ENCODE results near the gene CAMSAP2. TPM values are rescaled to one million over a fixed set of nuclear protein-coding genes. Genes with fewer than 3 reads are reported as not detected.

CAMSAP2 gene
- total and polyA plus RNA-seq, 10 of the 15 experiments (the other 5 are each of a cell fraction or from before 2014, with no cell fraction given), result 3.9 to 19.8 (median 8.0) TPM

DNA sequence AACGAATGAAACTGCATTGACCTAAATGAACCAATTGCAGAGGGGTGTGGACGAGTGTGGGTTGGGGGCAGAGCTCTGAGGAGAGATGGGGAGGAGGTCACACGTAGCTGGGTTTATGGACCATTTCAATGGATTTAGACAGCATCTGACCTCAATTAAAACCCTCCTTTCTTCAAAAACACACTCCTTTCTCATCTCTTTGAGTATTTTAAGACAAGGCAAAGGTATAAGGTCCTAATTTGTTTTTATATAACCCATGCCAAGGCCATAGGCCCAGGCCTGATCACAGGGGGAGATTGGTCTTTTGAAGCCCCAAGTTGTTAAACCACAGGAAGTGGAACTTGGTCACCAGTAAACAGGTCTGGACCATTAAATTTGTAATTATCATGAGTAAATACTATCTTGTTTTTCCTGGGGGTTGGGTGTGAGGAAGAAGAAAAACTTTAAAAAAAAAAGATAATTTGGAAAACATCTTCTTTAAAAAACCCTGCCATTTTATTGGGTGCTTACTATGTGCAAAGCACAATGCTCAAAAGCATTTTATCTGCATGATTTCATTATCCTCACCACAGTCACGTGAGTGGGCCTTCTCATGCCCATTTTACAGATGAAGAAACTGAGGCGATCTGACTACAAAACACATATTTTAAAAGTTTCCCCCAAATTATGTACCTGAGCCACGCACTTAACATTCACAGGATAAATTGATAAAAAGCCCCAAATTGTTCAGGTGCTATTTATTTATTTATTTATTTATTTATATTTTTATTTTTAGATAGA is 147.1 kb downstream of the CAMSAP2 start (continued):
- TF ChIP-seq RB1 (IDR thresholded peaks at IDR 0.05; ENCODE audit: borderline replicate concordance), result no peak
- no peak for TF ChIP-seq TARDBP (IDR thresholded peaks at IDR 0.05; ENCODE audit: borderline replicate concordance)
- TF ChIP-seq DPF2 (IDR thresholded peaks at IDR 0.05), result peak; percentile 49; the same call in 1 of the 2 replicates
- TF ChIP-seq POU2F2 (IDR thresholded peaks at IDR 0.05; ENCODE audit: borderline replicate concordance, low read depth, low read length), result no peak
- TF ChIP-seq IKZF1 (conservative IDR thresholded peaks at IDR 0.05), result peak; percentile 54
- TF ChIP-seq, protein P1, sequence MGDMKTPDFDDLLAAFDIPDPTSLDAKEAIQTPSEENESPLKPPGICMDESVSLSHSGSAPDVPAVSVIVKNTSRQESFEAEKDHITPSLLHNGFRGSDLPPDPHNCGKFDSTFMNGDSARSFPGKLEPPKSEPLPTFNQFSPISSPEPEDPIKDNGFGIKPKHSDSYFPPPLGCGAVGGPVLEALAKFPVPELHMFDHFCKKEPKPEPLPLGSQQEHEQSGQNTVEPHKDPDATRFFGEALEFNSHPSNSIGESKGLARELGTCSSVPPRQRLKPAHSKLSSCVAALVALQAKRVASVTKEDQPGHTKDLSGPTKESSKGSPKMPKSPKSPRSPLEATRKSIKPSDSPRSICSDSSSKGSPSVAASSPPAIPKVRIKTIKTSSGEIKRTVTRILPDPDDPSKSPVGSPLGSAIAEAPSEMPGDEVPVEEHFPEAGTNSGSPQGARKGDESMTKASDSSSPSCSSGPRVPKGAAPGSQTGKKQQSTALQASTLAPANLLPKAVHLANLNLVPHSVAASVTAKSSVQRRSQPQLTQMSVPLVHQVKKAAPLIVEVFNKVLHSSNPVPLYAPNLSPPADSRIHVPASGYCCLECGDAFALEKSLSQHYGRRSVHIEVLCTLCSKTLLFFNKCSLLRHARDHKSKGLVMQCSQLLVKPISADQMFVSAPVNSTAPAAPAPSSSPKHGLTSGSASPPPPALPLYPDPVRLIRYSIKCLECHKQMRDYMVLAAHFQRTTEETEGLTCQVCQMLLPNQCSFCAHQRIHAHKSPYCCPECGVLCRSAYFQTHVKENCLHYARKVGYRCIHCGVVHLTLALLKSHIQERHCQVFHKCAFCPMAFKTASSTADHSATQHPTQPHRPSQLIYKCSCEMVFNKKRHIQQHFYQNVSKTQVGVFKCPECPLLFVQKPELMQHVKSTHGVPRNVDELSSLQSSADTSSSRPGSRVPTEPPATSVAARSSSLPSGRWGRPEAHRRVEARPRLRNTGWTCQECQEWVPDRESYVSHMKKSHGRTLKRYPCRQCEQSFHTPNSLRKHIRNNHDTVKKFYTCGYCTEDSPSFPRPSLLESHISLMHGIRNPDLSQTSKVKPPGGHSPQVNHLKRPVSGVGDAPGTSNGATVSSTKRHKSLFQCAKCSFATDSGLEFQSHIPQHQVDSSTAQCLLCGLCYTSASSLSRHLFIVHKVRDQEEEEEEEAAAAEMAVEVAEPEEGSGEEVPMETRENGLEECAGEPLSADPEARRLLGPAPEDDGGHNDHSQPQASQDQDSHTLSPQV (IDR thresholded peaks at IDR 0.05), result peak; percentile 39; the same call in 1 of the 2 replicates
- TF ChIP-seq ZNF24 (IDR thresholded peaks at IDR 0.05), result peak; percentile 32; the same call in 1 of the 2 replicates
- TF ChIP-seq CBX3 (IDR thresholded peaks at IDR 0.05; ENCODE audit: borderline replicate concordance, low read depth), result no peak
- no peak for TF ChIP-seq SRF (IDR thresholded peaks at IDR 0.05; ENCODE audit: low read depth in 2 of 2, low read length in 2 of 2)
- no peak for TF ChIP-seq SREBF2 (IDR thresholded peaks at IDR 0.05; ENCODE audit: low read length)
- no peak for TF ChIP-seq ASH2L (IDR thresholded peaks at IDR 0.05; ENCODE audit: borderline replicate concordance, low read depth)
- no peak for TF ChIP-seq CHD1 (IDR thresholded peaks at IDR 0.05; ENCODE audit: low read depth, low read length)
- TF ChIP-seq GATAD2B (conservative IDR thresholded peaks at IDR 0.05; ENCODE audit: low read depth), result peak; percentile 40; the same call in 1 of the 2 replicates
- no peak for TF ChIP-seq WRNIP1 (IDR thresholded peaks at IDR 0.05; ENCODE audit: borderline replicate concordance, low read depth, low read length)
- TF ChIP-seq, protein P2, sequence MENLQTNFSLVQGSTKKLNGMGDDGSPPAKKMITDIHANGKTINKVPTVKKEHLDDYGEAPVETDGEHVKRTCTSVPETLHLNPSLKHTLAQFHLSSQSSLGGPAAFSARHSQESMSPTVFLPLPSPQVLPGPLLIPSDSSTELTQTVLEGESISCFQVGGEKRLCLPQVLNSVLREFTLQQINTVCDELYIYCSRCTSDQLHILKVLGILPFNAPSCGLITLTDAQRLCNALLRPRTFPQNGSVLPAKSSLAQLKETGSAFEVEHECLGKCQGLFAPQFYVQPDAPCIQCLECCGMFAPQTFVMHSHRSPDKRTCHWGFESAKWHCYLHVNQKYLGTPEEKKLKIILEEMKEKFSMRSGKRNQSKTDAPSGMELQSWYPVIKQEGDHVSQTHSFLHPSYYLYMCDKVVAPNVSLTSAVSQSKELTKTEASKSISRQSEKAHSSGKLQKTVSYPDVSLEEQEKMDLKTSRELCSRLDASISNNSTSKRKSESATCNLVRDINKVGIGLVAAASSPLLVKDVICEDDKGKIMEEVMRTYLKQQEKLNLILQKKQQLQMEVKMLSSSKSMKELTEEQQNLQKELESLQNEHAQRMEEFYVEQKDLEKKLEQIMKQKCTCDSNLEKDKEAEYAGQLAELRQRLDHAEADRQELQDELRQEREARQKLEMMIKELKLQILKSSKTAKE (IDR thresholded peaks at IDR 0.05; ENCODE audit: low read depth, poor library complexity, severe bottlenecking), result peak; percentile 31
- TF ChIP-seq USF1 (IDR thresholded peaks at IDR 0.05; ENCODE audit: borderline replicate concordance, extremely low read length, insufficient read depth, low read depth, low read length), result no peak
- TF ChIP-seq POLR2AphosphoS2 (IDR thresholded peaks at IDR 0.05; ENCODE audit: low read depth, low read length), result no peak
- TF ChIP-seq ZNF384 (IDR thresholded peaks at IDR 0.05; ENCODE audit: borderline replicate concordance, low read depth, low read length), result peak; percentile 40; the same call in 1 of the 2 replicates
- peak; percentile 49 for TF ChIP-seq NR2F1 (conservative IDR thresholded peaks at IDR 0.05)
- no peak for TF ChIP-seq MTA3 (IDR thresholded peaks at IDR 0.05; ENCODE audit: borderline replicate concordance, low read length)
- no peak for TF ChIP-seq IRF5 (IDR thresholded peaks at IDR 0.05; ENCODE audit: borderline replicate concordance)
- no peak for TF ChIP-seq TCF7 (IDR thresholded peaks at IDR 0.05; ENCODE audit: borderline replicate concordance)
- TF ChIP-seq FOXM1 (IDR thresholded peaks at IDR 0.05; ENCODE audit: low read depth, low read length), result no peak

All from GM12878 (cell line).